SK-N-SH treated with all-trans-retinoic acid at 6 μM for 48 hours (cell line): ENCODE data around the gene DUSP6.

Experiments
- ATAC-seq: fragments of 200-7000 bp; cut with Tn5 transposase; 3 replicates; pipeline ENCODE4 v1.9.1; 2020; ENCODE audit warnings: mild to moderate bottlenecking, moderate library complexity
- BACH2 ChIP-seq: fragments of 250-450 bp; sonication (Bioruptor Pico); IDR thresholded peaks from 2 replicates; pipeline ENCODE4 v1.9.0; 2021; ENCODE audit warnings: mild to moderate bottlenecking, borderline replicate concordance
- CREB5 ChIP-seq: fragments of 250-450 bp; sonication (Bioruptor Pico); IDR thresholded peaks from 2 replicates; pipeline ENCODE4 v1.5.1; 2020; ENCODE audit warnings: low read depth, mild to moderate bottlenecking, moderate library complexity
- CSRNP3 ChIP-seq: fragments of 250-450 bp; sonication (Bioruptor Pico); IDR thresholded peaks from 2 replicates; pipeline ENCODE4 v1.5.1; 2021; ENCODE audit warnings: mild to moderate bottlenecking, moderate library complexity
- ISL1 ChIP-seq: fragments of 250-450 bp; sonication (Bioruptor Pico); IDR thresholded peaks from 2 replicates; pipeline ENCODE4 v2.1.2; 2022; ENCODE audit warnings: mild to moderate bottlenecking, moderate library complexity
- OSR1 ChIP-seq: fragments of 250-450 bp; sonication (Bioruptor Pico); IDR thresholded peaks from 2 replicates; pipeline ENCODE4 v1.8.0; 2022; ENCODE audit warnings: moderate library complexity, mild to moderate bottlenecking, inconsistent platforms
- PATZ1 ChIP-seq: fragments of 250-450 bp; sonication (Bioruptor Pico); IDR thresholded peaks from 2 replicates; pipeline ENCODE4 v1.8.0; 2020; ENCODE audit warnings: mild to moderate bottlenecking, moderate library complexity, borderline replicate concordance
- POU6F1 ChIP-seq: fragments of 250-450 bp; sonication (Bioruptor Pico); IDR thresholded peaks from 2 replicates; pipeline ENCODE4 v1.8.0; 2021; ENCODE audit warnings: low read depth, mild to moderate bottlenecking, moderate library complexity, borderline replicate concordance
- SNAI2 ChIP-seq: fragments of 250-450 bp; sonication (Bioruptor Pico); IDR thresholded peaks from 2 replicates; pipeline ENCODE4 v1.5.0; 2020; ENCODE audit warnings: mild to moderate bottlenecking, moderate library complexity
- TCF4 ChIP-seq: fragments of 250-450 bp; sonication (Bioruptor Pico); IDR thresholded peaks from 2 replicates; pipeline ENCODE4 v1.8.0; 2021; ENCODE audit warnings: mild to moderate bottlenecking, moderate library complexity, borderline replicate concordance
- TSHZ2 ChIP-seq: fragments of 250-450 bp; sonication (Bioruptor Pico); IDR thresholded peaks from 2 replicates; pipeline ENCODE4 v1.5.0; 2020; ENCODE audit warnings: mild to moderate bottlenecking, moderate library complexity
- ZFP30 ChIP-seq: fragments of 450-650 bp; formaldehyde crosslinking; IDR thresholded peaks from 2 replicates; pipeline ENCODE4 v1.5.0; 2022; ENCODE audit warnings: mild to moderate bottlenecking, moderate library complexity
- ZNF70 ChIP-seq: fragments of 450-650 bp; formaldehyde crosslinking; IDR thresholded peaks from 2 replicates; pipeline ENCODE4 v1.5.0; 2020; ENCODE audit warnings: mild to moderate bottlenecking, moderate library complexity
- ZNF8 ChIP-seq: fragments of 450-650 bp; formaldehyde crosslinking; IDR thresholded peaks from 2 replicates; pipeline ENCODE4 v1.5.0; 2020; ENCODE audit warnings: mild to moderate bottlenecking, moderate library complexity

Gene DUSP6

GRCh38 chr12:89400415-89400814, 48.1 kb upstream of the DUSP6 start:
- TF ChIP-seq ISL1 (CRISPR knock-in tag) (no peak), ZFP30 (no peak), ZNF8 (CRISPR knock-in tag) (no peak), TCF4 (no peak)
- ATAC-seq, result no peak

GRCh38 chr12:89395712-89396111, 43.4 kb upstream of the DUSP6 start:
- no peak for ATAC-seq
- TF ChIP-seq TSHZ2 (CRISPR knock-in tag), result no peak
- no peak for TF ChIP-seq POU6F1 (CRISPR knock-in tag)
- no peak for TF ChIP-seq CSRNP3

GRCh38 chr12:89393551-89394121, 41.3 kb upstream of the DUSP6 start:
- no peak for ATAC-seq
- TF ChIP-seq ZNF8 (CRISPR knock-in tag), result no peak
- no peak for TF ChIP-seq TCF4
- TF ChIP-seq CREB5 (CRISPR knock-in tag), result no peak
- no peak for TF ChIP-seq CSRNP3

- ATAC-seq, result no peak
- no peak for TF ChIP-seq CSRNP3
- TF ChIP-seq BACH2 (CRISPR knock-in tag), result no peak
- no peak for TF ChIP-seq ZNF70 (CRISPR knock-in tag)
Observed at GRCh38 chr12:89392391-89392790, 40.1 kb upstream of the DUSP6 start.

- TF ChIP-seq OSR1 (CRISPR knock-in tag), result no peak
- no peak for TF ChIP-seq ISL1 (CRISPR knock-in tag)
- no peak for TF ChIP-seq CSRNP3
- TF ChIP-seq CREB5 (CRISPR knock-in tag), result no peak
- TF ChIP-seq PATZ1, result no peak
- no peak for TF ChIP-seq ZNF8 (CRISPR knock-in tag)
- no peak for TF ChIP-seq SNAI2 (CRISPR knock-in tag)
- TF ChIP-seq ZNF70 (CRISPR knock-in tag), result no peak
- TF ChIP-seq BACH2 (CRISPR knock-in tag), result no peak
- ATAC-seq, result no peak
Observed at GRCh38 chr12:89391726-89392336, 39.5 kb upstream of the DUSP6 start.
